ENCODE data around the gene KAT6B. TPM values are rescaled to one million over a fixed set of nuclear protein-coding genes. Genes with fewer than 3 reads are reported as not detected.

KAT6B gene
- total and polyA plus RNA-seq, 2 donors from 2014 or later, result 2.9 to 34.2 TPM

- Histone ChIP-seq H3K27ac (ENCODE audit: low read depth in 2 of 2, low read length in 2 of 2) (no peak overlapping the region), H3K4me1 (ENCODE audit: control insufficient read depth in 2 of 3, insufficient read depth in 2 of 3, low read depth in 1 of 3, low read length in 3 of 3) (peaks cover 0 to 9% (median 0%) of the 10 kb centered on the region in 3 donors), H3K36me3 (ENCODE audit: control insufficient read depth in 2 of 3, insufficient read depth in 3 of 3, low read length in 3 of 3) (no peaks in the 10 kb centered on the region), H3K9ac (ENCODE audit: low read length in 3 of 3) (no peak overlapping the region), H3K27me3 (ENCODE audit: control insufficient read depth, insufficient read depth, low read length) (no peaks in the 10 kb centered on the region), H3K9me3 (ENCODE audit: control insufficient read depth in 2 of 3, insufficient read depth in 1 of 3, low read length in 3 of 3) (no peaks in the 10 kb centered on the region), H3K4me3 (ENCODE audit: low read length in 3 of 3) (no peak overlapping the region)
- DNase-seq (no peak), FAIRE-seq (no peak)
- TF ChIP-seq CTCF (IDR thresholded peaks at IDR 0.05; ENCODE audit: borderline replicate concordance, extremely low read depth, insufficient read depth), result no peak
- intact Hi-C loops (cut with DNase I), result no loop called here
These were observed 131.9 kb downstream of the KAT6B start for GRCh38 chr10:74958316-74958715.

- no peak overlapping the region for H3K27ac ChIP-seq (ENCODE audit: low read depth in 2 of 2, low read length in 2 of 2)
- intact Hi-C loops (cut with DNase I), result no loop called here
- TF ChIP-seq CTCF (IDR thresholded peaks at IDR 0.05; ENCODE audit: borderline replicate concordance, extremely low read depth, insufficient read depth), result no peak
- H3K4me3 ChIP-seq (ENCODE audit: low read length in 3 of 3), result no peak overlapping the region
- H3K27me3 ChIP-seq (ENCODE audit: control insufficient read depth, insufficient read depth, low read length), result no peaks in the 10 kb centered on the region
- H3K36me3 ChIP-seq (ENCODE audit: control insufficient read depth in 2 of 3, insufficient read depth in 3 of 3, low read length in 3 of 3), result no peaks in the 10 kb centered on the region
- H3K4me1 ChIP-seq (ENCODE audit: control insufficient read depth in 2 of 3, insufficient read depth in 2 of 3, low read depth in 1 of 3, low read length in 3 of 3), result peaks cover 0 to 9% (median 0%) of the 10 kb centered on the region in 3 donors
- DNase-seq, result no peak
- FAIRE-seq, result no peak
- no peak overlapping the region for H3K9ac ChIP-seq (ENCODE audit: low read length in 3 of 3)
- no peaks in the 10 kb centered on the region for H3K9me3 ChIP-seq (ENCODE audit: control insufficient read depth in 2 of 3, insufficient read depth in 1 of 3, low read length in 3 of 3)
These were observed 134.3 kb downstream of the KAT6B start for GRCh38 chr10:74960670-74961069.

- Histone ChIP-seq H3K36me3 (ENCODE audit: control insufficient read depth in 2 of 3, insufficient read depth in 3 of 3, low read length in 3 of 3) (no peaks in the 10 kb centered on the region), H3K9me3 (ENCODE audit: control insufficient read depth in 2 of 3, insufficient read depth in 1 of 3, low read length in 3 of 3) (no peaks in the 10 kb centered on the region), H3K4me3 (ENCODE audit: low read length in 3 of 3) (no peak overlapping the region), H3K27ac (ENCODE audit: low read depth in 2 of 2, low read length in 2 of 2) (no peak overlapping the region), H3K9ac (ENCODE audit: low read length in 3 of 3) (no peak overlapping the region), H3K27me3 (ENCODE audit: control insufficient read depth, insufficient read depth, low read length) (no peaks in the 10 kb centered on the region), H3K4me1 (ENCODE audit: control insufficient read depth in 2 of 3, insufficient read depth in 2 of 3, low read depth in 1 of 3, low read length in 3 of 3) (peaks cover 0 to 4% (median 0%) of the 10 kb centered on the region in 3 donors)
- FAIRE-seq (no peak), DNase-seq (no peak)
- no peak for TF ChIP-seq CTCF (IDR thresholded peaks at IDR 0.05; ENCODE audit: borderline replicate concordance, extremely low read depth, insufficient read depth)
- intact Hi-C loops (cut with DNase I), result no loop called here
These were observed 136.1 kb downstream of the KAT6B start for GRCh38 chr10:74962517-74962916.

GRCh38 chr10:74963549-74963948, 137.1 kb downstream of the KAT6B start:
- Histone ChIP-seq H3K9me3 (ENCODE audit: control insufficient read depth in 2 of 3, insufficient read depth in 1 of 3, low read length in 3 of 3) (no peaks in the 10 kb centered on the region), H3K9ac (ENCODE audit: low read length in 3 of 3) (no peak overlapping the region), H3K4me1 (ENCODE audit: control insufficient read depth in 2 of 3, insufficient read depth in 2 of 3, low read depth in 1 of 3, low read length in 3 of 3) (peaks cover 0 to under 1% (median 0%) of the 10 kb centered on the region in 3 donors), H3K27ac (ENCODE audit: low read depth in 2 of 2, low read length in 2 of 2) (no peak overlapping the region), H3K27me3 (ENCODE audit: control insufficient read depth, insufficient read depth, low read length) (no peaks in the 10 kb centered on the region), H3K36me3 (ENCODE audit: control insufficient read depth in 2 of 3, insufficient read depth in 3 of 3, low read length in 3 of 3) (no peaks in the 10 kb centered on the region), H3K4me3 (ENCODE audit: low read length in 3 of 3) (no peak overlapping the region)
- intact Hi-C loops (cut with DNase I), result no loop called here
- DNase-seq (no peak), FAIRE-seq (no peak)
- no peak for TF ChIP-seq CTCF (IDR thresholded peaks at IDR 0.05; ENCODE audit: borderline replicate concordance, extremely low read depth, insufficient read depth)
